ENCODE data around the gene VPS35L.

Gene VPS35L

DNA sequence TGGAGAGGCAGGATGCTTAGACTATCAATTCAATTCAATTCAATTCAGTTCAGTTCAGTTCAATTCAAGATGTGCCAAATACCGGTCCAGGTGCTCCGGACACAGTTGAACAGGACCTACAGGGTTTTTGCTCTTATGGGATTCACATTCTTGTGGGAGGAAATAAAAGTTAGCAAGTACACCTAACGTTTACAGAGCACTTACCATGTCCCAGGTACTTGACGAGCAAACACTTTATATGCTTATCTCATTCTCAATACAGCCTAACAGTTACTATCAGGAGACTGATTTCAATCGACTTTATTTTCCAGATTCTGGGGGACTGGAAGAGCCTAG is 33.1 kb upstream of the VPS35L start:
- POLR2A ChIA-PET: no interaction called here
- TF ChIP-seq, protein P1, sequence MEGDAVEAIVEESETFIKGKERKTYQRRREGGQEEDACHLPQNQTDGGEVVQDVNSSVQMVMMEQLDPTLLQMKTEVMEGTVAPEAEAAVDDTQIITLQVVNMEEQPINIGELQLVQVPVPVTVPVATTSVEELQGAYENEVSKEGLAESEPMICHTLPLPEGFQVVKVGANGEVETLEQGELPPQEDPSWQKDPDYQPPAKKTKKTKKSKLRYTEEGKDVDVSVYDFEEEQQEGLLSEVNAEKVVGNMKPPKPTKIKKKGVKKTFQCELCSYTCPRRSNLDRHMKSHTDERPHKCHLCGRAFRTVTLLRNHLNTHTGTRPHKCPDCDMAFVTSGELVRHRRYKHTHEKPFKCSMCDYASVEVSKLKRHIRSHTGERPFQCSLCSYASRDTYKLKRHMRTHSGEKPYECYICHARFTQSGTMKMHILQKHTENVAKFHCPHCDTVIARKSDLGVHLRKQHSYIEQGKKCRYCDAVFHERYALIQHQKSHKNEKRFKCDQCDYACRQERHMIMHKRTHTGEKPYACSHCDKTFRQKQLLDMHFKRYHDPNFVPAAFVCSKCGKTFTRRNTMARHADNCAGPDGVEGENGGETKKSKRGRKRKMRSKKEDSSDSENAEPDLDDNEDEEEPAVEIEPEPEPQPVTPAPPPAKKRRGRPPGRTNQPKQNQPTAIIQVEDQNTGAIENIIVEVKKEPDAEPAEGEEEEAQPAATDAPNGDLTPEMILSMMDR (IDR thresholded peaks at IDR 0.05; ENCODE audit: insufficient read depth, low read length, missing control alignments): no peak
- no peak for DNase-seq (ENCODE audit: low read depth, low spot score)
- CTCF ChIA-PET: interaction anchor here (3.1 kb wide), 1 partner anchor 19 kb away, joined by 30 read pairs; no protein-coding TSS in a partner anchor
- peak overlapping the region; percentile 95 for H3K4me3 ChIP-seq (ENCODE audit: low read depth, low read length)

DNA sequence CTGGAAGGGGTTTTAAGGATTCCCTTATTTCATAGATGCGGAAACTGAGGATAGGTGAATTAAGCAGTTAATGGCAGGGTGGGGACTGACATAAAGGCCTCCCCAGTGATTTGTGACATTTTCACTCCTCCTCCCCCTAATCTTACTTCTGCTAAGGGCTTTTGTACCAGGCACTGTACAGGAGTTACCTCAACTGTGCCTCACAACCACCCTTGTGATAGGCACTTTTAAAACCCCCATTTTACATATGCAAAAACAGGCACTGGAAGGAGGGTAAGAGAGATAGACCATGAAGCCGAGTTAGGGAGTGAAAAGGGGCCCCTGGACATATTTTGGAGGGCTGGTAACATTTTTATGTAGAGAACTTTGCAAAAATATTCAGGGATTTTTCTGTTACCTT is 32.7 kb upstream of the VPS35L start:
- no peak overlapping the region for H3K4me3 ChIP-seq (ENCODE audit: low read depth, low read length)
- TF ChIP-seq, protein P1 (IDR thresholded peaks at IDR 0.05; ENCODE audit: insufficient read depth, low read length, missing control alignments): no peak
- POLR2A ChIA-PET: no interaction called here
- DNase-seq (ENCODE audit: low read depth, low spot score): no peak
- CTCF ChIA-PET: interaction anchor here (3.1 kb wide), 1 partner anchor 19 kb away, joined by 30 read pairs; no protein-coding TSS in a partner anchor

DNA sequence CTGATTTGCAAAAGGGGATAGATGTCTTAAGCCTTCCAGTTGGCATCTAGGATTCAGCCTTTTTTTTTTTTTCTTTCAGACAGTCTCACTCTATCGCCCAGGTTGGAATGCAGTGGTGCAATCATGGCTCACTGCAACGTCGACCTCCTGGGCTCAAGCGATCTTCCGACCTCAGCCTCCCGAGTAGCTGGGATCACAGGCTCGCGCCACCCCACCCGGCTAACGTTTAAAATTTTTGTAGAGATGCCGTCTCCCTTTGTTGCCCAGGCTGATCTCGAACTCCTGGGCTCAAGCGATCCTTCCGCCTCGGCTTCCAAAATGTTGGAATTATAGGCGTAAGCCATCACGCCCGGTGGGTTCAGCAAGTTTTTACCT is 32.3 kb upstream of the VPS35L start:
- POLR2A ChIA-PET: no interaction called here
- TF ChIP-seq, protein P1 (IDR thresholded peaks at IDR 0.05; ENCODE audit: insufficient read depth, low read length, missing control alignments): no peak
- CTCF ChIA-PET: interaction anchor here (1.3 kb wide), 1 partner anchor 20 kb away, joined by 4 read pairs; no protein-coding TSS in a partner anchor
- no peak for DNase-seq (ENCODE audit: low read depth, low spot score)
- no peak overlapping the region for H3K4me3 ChIP-seq (ENCODE audit: low read depth, low read length)

DNA sequence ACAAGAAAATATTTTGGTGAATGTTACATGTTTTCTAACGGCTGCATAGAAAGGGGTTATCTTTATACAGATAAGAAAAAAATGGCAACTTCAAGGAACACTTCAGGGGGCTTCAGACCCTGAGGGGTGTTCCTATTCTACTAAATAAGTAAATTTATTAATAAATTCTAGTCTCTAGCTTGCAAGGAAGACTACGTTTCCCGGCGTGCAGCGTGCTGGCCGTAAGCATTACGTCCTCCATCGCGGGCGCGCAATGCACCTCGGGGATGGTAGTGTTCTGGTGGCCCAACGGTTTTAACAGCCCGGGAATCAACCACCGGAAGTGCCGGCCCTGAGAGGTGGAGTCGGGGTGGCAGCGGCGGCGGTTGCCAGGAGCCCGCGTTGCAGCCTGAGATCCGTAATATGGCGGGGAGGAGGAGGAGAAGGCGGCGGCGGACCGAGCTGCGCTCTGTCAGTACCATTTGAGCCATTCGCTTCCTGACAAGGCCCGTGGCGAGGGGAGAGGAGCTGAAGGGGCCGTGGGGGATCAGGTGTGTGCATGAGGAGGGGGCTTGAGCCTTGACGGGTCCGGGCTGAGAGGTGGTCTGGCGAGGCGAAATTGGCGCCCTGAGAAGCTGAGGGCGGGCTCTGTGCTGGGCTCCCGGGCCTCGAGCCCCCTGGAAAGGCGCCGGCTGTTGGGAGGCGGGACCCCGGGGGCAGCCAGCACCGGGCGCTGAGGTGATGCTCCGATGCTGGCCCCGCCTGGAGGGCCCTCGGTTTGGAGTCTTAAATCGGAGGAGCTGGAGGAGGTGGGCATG is 31.7 kb upstream of the VPS35L start, which contains the start of gene CCP110:
CCP110 (plus strand) TSS at position 384 of the 797 bp plus-strand sequence. CDS start 3,940 bp downstream, outside the sequence.
- peak; percentile 72 for DNase-seq (ENCODE audit: low read depth, low spot score)
- CTCF ChIA-PET: interaction anchor here (1.1 to 1.5 kb wide), 4 partner anchors 20 to 31 kb away, joined by 3 to 7 read pairs (median 4); partner anchors contain the start of gene VPS35L
- POLR2A ChIA-PET: interaction anchor here (1.3 kb wide), 1 partner anchor 32 kb away, joined by 3 read pairs; the partner anchor contains the start of gene VPS35L
- TF ChIP-seq, protein P1 (IDR thresholded peaks at IDR 0.05; ENCODE audit: insufficient read depth, low read length, missing control alignments): no peak
- peak within 1 kb of the TSS; percentile 100 for H3K4me3 ChIP-seq (ENCODE audit: low read depth, low read length)

- TF ChIP-seq, protein P1 (IDR thresholded peaks at IDR 0.05; ENCODE audit: insufficient read depth, low read length, missing control alignments): no peak
- CTCF ChIA-PET: interaction anchor here (1.1 to 1.5 kb wide), 4 partner anchors 21 to 30 kb away, joined by 3 to 7 read pairs (median 4); partner anchors contain the start of gene VPS35L
- DNase-seq (ENCODE audit: low read depth, low spot score): no peak
- POLR2A ChIA-PET: interaction anchor here (1.3 kb wide), 1 partner anchor 31 kb away, joined by 3 read pairs; the partner anchor contains the start of gene VPS35L
- H3K4me3 ChIP-seq (ENCODE audit: low read depth, low read length): peak overlapping the region; percentile 100
Observed at GRCh38 chr16:19524356-19524615, 31.2 kb upstream of the VPS35L start.

DNA sequence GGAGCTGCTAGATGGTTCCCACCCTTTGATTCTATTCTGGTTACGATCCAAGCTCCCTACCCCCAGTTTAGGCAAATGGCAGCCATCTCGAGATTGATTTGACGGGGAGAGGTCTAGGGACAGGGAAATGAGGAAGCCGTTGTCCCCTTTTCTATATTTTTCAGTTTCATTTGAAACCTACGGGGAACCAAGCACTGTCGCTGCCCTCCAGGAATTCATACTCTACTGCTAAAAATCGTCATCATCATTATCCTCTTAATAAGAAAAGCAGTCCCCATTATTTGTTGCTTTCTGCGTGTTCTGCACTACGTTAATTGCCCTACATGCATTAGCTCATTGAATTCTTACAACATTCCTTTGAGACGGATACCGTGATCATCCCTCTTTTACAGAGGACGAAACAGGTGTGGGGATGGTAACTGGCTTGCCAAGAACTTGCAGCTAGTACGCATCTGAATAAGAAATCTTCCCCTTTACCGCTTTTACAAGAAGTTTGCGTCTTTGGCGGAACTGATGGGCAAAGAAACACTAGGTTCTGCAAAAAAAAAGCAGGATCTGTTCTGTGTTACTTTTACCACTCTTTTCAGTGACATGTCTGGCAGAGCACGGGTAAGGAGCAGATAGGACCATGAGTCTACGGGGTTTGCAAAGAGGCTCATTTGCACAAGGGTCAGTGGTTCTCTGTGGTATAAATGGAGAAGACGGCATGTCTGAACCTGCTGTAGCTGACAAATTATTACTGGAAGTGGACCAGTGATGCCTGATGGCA is 30.7 kb upstream of the VPS35L start:
- TF ChIP-seq, protein P1 (IDR thresholded peaks at IDR 0.05; ENCODE audit: insufficient read depth, low read length, missing control alignments): no peak
- POLR2A ChIA-PET: interaction anchor here (1.3 kb wide), 1 partner anchor 31 kb away, joined by 3 read pairs; the partner anchor contains the start of gene VPS35L
- CTCF ChIA-PET: interaction anchor here (0.6 to 1.7 kb wide), 6 partner anchors 23 to 404 kb away, joined by 3 to 11 read pairs (median 4); partner anchors contain the start of gene VPS35L
- H3K4me3 ChIP-seq (ENCODE audit: low read depth, low read length): peak overlapping the region; percentile 100
- DNase-seq (ENCODE audit: low read depth, low spot score): no peak
